CD4-positive, alpha-beta T cell treated with Interleukin-15 for 4 hours (primary cell): ENCODE results near the gene SOX8.

Source experiments
- DNase-seq: peaks from one replicate; pipeline ENCODE4 v3.0.0-alpha.2; 2020; ENCODE audit warnings: low spot score

Gene SOX8

GRCh38 chr16:974001-974601 lies 7.5 kb upstream of the SOX8 start:
- DNase-seq = no peak

DNA sequence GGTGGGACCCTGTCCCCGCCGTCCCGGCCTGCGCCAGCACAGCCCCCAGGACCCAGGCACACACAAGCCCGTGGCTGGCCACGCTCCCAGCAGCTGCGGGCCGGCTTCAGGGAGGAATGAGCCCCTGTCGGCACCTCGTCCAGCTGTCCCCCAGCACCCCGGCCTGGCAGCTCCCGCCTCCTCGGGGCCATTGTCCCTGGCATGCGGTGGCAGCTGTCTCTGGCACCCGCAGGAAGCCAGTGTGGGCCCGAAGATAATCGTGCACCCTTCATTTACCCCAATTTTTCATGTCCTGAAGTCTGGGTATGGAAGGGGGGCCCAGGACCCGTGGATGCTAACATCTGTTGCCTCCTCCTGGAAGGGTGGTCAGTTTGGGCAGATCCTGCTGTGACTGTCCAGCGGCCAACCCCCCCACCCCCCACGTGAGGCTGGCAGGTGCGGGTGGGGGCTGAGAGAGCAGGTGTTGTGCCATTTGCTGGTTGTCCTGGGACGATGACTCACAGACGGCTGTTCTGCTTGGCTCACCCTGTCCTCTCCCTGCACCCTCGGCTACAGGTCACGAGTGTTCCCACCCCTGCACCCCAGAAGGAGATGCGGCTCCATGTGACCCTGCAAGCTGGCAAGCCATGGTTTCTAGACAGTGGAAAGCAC lies 6.8 kb upstream of the SOX8 start:
- no peak for DNase-seq

GRCh38 chr16:975291-975690 lies 6.3 kb upstream of the SOX8 start:
- no peak for DNase-seq

DNA sequence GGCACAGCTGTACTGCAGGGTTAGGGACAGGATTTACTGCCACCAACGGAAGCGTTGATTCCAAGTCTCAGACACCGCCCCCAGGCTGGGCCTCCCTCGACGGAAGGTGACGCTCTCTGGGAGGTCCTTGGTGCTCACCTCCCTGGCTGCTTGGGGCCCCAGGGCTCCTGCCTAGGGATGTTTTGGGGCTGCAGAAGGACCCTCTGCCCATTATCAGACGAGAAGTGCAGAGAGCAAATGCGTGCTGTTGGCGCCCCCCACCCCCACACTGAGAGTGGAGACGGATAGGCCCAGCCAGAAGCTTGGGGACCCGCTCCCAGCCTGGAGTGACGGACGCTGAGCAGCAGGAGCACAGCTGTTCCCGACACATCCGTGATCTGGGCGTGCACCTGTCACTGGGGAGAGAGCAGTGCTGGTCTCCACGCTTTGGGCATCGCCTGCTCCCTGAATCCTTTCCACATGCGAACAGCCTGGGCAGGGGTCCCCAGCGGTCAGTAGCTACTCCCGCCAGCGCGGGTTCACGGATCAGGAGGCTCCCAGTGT lies 5.1 kb upstream of the SOX8 start:
- no peak for DNase-seq

GRCh38 chr16:977081-977701 lies 4.4 kb upstream of the SOX8 start:
- no peak for DNase-seq

- DNase-seq = no peak
Measured at GRCh38 chr16:977896-978295, 3.7 kb upstream of the SOX8 start.

GRCh38 chr16:978403-978802 lies 3.2 kb upstream of the SOX8 start:
- DNase-seq = no peak

GRCh38 chr16:979147-979546 lies 2.4 kb upstream of the SOX8 start:
- DNase-seq = no peak

DNA sequence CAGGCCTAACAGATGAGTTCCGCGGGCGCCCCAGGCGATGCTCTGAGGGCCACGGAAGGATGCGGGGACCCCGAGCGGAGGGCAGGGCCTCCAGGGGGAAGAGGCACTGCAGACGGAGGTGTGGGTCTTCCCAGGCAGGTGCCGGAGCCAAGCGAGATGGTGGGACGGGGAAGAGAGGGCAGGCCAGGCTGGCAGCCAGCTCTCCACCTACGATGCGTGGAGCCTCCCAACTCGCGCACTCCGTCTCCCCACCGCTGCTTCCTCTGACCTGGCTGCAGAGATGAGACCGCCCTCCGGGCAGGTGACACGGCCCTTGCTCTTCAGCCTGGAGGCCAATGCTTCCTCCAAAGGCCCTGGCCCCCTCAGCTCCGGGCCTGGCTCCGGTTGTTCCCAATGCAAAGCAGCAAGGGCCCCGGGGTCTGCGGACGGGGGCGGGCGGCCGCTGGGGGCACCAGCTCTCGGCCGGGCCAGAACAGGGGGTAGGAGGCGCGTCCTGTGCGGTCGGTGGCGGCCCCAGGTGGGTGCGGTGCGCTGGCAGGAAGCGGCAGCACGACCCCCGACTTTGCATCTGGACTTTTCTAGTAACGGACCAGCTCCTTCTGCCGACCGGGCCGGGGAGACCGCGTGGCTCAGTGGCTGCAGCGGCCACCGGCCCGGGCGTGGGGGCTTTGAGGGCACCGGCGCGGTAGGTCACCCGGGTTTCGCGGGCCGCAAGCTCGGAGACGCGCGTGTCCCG lies 1.5 kb upstream of the SOX8 start:
- DNase-seq = no peak

DNA sequence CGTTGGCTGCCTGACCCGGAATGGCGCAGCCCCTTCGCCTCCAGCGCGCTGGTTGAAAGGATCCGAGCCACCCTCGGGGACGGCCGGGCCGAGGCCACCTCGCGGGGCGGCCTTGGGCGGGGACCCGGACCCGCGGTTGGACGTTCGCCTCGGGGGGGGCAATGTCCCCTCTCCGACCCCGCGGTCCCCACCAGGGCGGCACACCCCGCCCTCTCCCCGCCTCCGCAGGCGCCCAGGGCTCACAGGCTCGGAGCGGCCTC lies 1.0 kb upstream of the SOX8 start:
- no peak for DNase-seq

DNA sequence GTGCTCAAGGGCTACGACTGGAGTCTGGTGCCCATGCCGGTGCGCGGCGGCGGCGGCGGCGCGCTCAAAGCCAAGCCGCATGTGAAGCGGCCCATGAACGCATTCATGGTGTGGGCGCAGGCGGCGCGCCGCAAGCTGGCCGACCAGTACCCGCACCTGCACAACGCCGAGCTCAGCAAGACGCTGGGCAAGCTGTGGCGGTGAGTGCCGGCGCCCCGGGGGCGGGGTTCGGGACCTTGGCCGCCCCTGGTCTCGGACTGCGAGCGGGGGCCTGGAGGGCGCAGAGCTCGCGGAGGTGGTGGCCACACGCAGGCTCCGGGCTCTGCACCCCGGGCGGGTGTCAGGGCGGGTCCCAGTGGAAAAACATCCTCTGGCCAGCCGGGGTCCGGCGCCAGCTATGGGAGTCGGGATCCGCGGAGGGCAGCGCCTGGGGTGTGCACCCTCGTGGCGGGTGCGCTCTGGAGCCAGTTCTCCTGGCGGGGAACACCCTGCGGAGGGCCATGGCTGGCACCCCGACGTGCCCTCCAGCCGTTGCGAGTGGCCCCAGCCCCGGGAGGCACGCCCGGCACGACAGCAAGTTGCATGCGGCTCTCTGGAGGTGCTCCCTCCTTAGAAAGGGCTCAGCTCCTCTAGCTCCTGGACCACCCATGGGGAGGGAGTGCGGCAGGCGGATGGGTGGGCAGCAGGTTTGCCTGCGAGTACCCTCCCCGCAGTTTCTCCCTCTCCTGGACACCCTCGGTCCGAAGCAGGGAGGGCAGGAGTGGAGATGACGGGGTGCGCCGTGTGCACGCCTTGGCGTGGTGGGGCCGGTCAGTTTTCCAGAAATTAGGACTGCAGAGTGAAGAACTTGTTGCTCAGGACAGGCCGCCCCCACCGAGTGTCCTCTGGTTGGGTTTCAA lies 824 bp downstream of the SOX8 start:
- no peak for DNase-seq

GRCh38 chr16:983044-984030 lies 1.8 kb downstream of the SOX8 start:
- DNase-seq = no peak

DNA sequence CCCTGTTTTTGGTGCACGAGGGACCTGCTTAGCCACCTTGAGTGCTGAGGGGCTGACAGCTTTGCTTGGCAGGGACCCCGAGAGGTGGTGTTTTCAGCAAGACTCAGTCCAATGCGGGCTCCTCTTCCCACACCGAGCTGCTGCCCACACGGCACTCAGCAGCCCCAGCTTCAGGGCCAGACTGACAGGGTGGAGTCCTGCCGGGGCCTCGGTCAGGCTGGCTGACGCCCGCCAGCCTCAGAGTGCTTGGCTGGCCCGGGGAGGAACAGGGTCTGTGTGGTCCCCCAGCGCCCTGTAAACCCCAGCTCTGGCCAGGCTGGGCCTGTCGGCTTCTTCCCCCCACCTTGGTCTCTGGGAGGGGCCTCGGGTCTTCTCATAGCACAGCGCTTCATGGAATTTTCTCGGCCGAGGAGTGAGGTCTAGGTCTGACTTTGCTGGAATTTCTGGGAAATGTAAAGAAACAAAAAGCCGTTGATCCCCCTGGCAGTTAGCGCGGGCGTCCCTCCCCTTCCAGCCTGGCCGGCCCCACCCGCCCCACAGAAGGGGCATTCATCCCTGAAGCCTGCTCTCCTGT lies 2.6 kb downstream of the SOX8 start:
- no peak for DNase-seq

DNA sequence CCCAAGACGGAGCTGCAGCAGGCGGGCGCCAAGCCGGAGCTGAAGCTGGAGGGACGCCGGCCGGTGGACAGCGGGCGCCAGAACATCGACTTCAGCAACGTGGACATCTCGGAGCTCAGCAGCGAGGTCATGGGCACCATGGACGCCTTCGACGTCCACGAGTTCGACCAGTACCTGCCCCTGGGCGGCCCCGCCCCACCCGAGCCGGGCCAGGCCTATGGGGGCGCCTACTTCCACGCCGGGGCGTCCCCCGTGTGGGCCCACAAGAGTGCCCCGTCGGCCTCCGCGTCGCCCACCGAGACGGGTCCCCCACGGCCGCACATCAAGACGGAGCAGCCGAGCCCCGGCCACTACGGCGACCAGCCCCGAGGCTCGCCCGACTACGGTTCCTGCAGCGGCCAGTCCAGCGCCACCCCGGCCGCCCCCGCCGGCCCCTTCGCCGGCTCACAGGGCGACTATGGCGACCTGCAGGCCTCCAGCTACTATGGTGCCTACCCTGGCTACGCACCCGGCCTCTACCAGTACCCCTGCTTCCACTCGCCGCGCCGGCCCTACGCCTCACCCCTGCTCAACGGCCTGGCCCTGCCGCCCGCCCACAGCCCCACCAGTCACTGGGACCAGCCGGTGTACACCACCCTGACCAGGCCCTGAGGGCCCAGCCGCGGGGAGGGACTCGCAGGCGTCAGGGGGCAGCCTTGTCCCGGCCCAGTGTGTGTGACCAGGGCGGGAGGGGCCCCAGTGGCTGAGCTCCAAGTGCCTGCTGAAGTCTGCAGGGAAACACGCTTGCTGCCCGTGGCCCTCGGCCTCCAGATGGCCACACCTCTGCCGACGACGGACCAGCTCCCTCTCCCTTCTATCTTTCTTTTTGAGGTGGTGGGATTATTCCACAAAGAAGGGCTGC lies 3.4 kb downstream of the SOX8 start:
- no peak for DNase-seq

DNA sequence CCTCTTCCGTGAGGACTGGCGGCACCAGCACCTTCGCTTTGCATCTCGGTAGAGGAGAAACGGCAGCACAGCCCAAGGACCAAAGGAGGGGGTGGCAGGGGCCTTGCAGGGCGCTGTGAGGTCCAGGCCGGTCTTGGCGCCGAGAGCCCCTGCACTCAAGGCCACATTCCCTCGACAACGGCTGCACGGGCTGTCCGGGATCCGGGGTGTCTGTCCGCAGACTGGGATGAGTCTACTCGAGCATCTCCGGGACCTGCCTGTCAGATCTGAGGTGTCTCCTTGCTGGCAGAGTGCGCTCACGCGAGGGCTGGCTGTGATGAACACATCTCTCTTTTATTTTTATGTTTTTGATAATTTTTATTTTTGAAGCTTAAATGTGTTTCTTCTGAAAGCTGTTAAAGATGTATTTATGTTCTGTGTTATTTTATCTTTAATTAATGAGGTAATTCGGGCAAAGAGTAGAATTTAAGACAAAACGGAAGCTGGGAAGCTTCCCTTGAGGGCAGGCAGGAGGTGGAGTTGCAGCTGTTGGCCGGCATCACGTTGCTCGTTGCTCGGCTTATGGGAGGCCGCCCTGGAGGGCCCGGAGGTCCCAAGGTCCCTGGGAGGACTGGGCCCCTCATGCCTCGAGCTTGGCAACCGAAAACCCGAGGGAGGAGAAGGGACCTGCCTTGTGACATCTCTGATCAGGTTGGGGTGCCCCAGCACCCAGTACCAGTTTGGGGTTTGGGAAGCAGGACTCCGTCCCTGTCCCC lies 4.3 kb downstream of the SOX8 start:
- no peak for DNase-seq

- no peak for DNase-seq
Measured at GRCh38 chr16:986411-986810, 4.8 kb downstream of the SOX8 start.

DNA sequence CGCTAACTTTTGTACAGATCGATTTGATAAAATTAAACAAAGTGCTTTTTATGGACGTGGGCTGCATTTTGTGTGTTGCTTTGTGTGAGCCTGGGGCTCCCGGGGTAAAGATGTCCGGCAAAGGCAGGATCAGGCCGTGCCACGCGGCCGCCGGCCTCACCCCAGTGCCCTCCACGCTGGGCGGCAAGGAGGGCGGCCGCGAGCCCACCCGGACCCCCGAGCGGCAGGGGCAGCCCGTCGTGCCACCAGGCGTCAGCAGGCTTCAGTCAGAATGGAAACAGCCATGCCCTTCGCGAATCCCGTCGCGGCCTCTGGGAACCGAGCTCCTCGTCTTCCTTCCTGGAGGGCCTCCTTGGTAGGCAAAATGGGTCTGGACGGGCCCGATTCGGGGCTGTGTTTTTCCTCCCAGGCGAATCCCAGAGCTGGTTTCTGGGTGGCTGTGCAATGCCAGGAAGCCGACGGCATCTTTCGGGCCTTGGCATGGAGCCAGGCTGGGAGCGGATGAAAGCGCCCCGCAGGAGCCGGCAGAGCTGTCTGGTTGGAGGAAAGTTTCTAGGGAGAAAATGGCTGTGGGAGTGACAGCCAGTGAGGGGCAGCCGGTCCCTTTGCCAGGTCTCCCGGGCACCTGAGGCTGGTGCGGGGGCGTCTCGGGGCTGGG lies 5.5 kb downstream of the SOX8 start:
- no peak for DNase-seq

GRCh38 chr16:987906-988305 lies 6.3 kb downstream of the SOX8 start:
- DNase-seq = no peak
